ENCODE data around the gene LCP1.

LCP1 gene

GRCh38 chr13:46131705-46132104 is 50.3 kb downstream of the LCP1 start:
- in situ Hi-C loops (cut with MboI; ENCODE audit: low sequenced_read_pairs), result no loop called here

- in situ Hi-C loops (cut with MboI; ENCODE audit: low sequenced_read_pairs), result no loop called here
These were observed 51.9 kb downstream of the LCP1 start for GRCh38 chr13:46129955-46130618.

GRCh38 chr13:46129124-46129523 is 52.9 kb downstream of the LCP1 start:
- in situ Hi-C loops (cut with MboI; ENCODE audit: low sequenced_read_pairs), result no loop called here

- in situ Hi-C loops (cut with MboI; ENCODE audit: low sequenced_read_pairs), result no loop called here
These were observed 54.5 kb downstream of the LCP1 start for GRCh38 chr13:46127358-46128023.

GRCh38 chr13:46126552-46127357 is 55.2 kb downstream of the LCP1 start:
- in situ Hi-C loops (cut with MboI; ENCODE audit: low sequenced_read_pairs), result no loop called here

- in situ Hi-C loops (cut with MboI; ENCODE audit: low sequenced_read_pairs), result no loop called here
These were observed 55.9 kb downstream of the LCP1 start for GRCh38 chr13:46126056-46126455.

- in situ Hi-C loops (cut with MboI; ENCODE audit: low sequenced_read_pairs), result no loop called here
These were observed 56.7 kb downstream of the LCP1 start for GRCh38 chr13:46124967-46125933.

GRCh38 chr13:46124531-46124966 is 57.4 kb downstream of the LCP1 start:
- in situ Hi-C loops (cut with MboI; ENCODE audit: low sequenced_read_pairs), result no loop called here

GRCh38 chr13:46122304-46122703 is 59.7 kb downstream of the LCP1 start:
- in situ Hi-C loops (cut with MboI; ENCODE audit: low sequenced_read_pairs), result no loop called here

GRCh38 chr13:46121597-46122163 is 60.3 kb downstream of the LCP1 start:
- in situ Hi-C loops (cut with MboI; ENCODE audit: low sequenced_read_pairs), result no loop called here

GRCh38 chr13:46121033-46121432 is 60.9 kb downstream of the LCP1 start:
- in situ Hi-C loops (cut with MboI; ENCODE audit: low sequenced_read_pairs), result no loop called here

GRCh38 chr13:46119883-46120614 is 61.9 kb downstream of the LCP1 start:
- in situ Hi-C loops (cut with MboI; ENCODE audit: low sequenced_read_pairs), result no loop called here

GRCh38 chr13:46116653-46117502 is 65.1 kb downstream of the LCP1 start:
- in situ Hi-C loops (cut with MboI; ENCODE audit: low sequenced_read_pairs), result no loop called here

- in situ Hi-C loops (cut with MboI; ENCODE audit: low sequenced_read_pairs), result no loop called here
These were observed 67.4 kb downstream of the LCP1 start for GRCh38 chr13:46114613-46115012.

- in situ Hi-C loops (cut with MboI; ENCODE audit: low sequenced_read_pairs), result no loop called here
These were observed 68.4 kb downstream of the LCP1 start for GRCh38 chr13:46113596-46113995.

GRCh38 chr13:46111151-46111550 is 70.8 kb downstream of the LCP1 start:
- in situ Hi-C loops (cut with MboI; ENCODE audit: low sequenced_read_pairs), result no loop called here

- in situ Hi-C loops (cut with MboI; ENCODE audit: low sequenced_read_pairs), result no loop called here
These were observed 72.5 kb downstream of the LCP1 start for GRCh38 chr13:46109451-46109850.

GRCh38 chr13:46106839-46107371 is 75.1 kb downstream of the LCP1 start:
- in situ Hi-C loops (cut with MboI; ENCODE audit: low sequenced_read_pairs), result no loop called here
